GM23248 (cell line): ENCODE data around the gene FH.

Experiments
- EZH2 ChIP-seq: fragments of 200-600 bp; sonication (generic); IDR thresholded peaks from 2 replicates; pipeline ENCODE4 v1.6.1; 2018; ENCODE audit warnings: antibody characterized with exemption, mild to moderate bottlenecking; ENCODE audit not compliant: insufficient read depth, poor library complexity, severe bottlenecking
- EZH2phosphoT487 ChIP-seq: fragments of 200-600 bp; sonication (generic); IDR thresholded peaks from 2 replicates; pipeline ENCODE4 v1.6.1; 2018; ENCODE audit warnings: antibody characterized with exemption, moderate library complexity, mild to moderate bottlenecking, low read depth; ENCODE audit not compliant: insufficient read depth

DNA sequence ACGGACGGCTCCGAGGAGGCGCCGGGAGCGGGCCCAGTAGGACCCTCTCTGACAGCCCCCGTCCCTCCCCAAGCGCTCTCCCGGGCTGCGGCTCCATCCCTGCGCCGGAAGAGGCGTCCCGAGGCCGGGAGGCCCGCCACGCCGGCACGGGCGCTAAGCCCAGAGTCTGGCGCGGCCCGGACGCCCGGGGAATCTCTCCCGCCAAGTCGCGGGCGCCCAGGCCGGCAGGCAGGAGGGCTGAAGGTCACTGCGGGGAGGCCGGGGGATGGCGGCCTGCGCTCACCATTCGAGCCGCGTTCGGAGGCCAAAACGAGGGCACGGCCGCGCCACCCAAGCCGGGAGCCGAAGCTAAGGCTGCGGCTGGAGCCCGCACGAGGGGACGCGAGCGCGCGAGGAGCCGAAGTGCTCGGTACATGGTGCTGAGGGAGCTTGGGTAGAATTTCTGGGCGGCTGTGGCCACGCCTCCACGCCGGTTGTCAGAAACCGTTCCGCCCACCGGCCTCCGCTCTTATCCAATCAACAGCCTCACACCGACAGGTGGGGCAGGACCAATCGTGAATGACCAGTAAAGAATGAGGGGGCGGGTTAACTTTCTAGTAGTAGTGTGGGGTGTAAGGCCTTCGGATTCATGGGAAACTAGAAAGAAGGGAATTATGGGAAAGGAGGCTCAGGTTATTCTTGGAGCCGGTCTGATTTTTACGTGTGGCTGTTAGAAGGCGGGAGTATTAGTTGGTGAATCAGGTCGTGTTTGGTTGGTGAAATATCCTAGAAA, at the start of gene FH:
- TF ChIP-seq EZH2 (no peak), EZH2phosphoT487 (no peak)
